Pancreas (tissue), 10 donors: Measurements from ENCODE around the gene GATAD2A. TPM values are rescaled to one million over a fixed set of nuclear protein-coding genes. Genes with fewer than 3 reads are reported as not detected.

Experiments
- ATAC-seq, 4 donors: fragments of 200-7000 bp; cut with Tn5 transposase; one replicate each; pipeline versions ENCODE4 v1.8.0 to v1.9.1; 2020; ENCODE audit warnings: mild to moderate bottlenecking in 4 of 4, moderate library complexity in 4 of 4
- DNase-seq, 6 donors: peaks; one replicate each; pipeline ENCODE4 v3.0.0-alpha.2; 2020
- FAIRE-seq: peaks from 2 replicates; lab custom pipeline; 2012; peaks lifted over from hg19 to GRCh38; lab: Jason Lieb, UNC
- H3K27ac ChIP-seq, 4 donors: fragments of 200-600 bp; sonication (generic); 1 replicate in 3 of 4; 2 replicates in 1 of 4; pipeline versions ENCODE4 v1.5.0 to v1.8.0; 2020
- H3K27me3 ChIP-seq, 4 donors: fragments of 200-600 bp; one replicate each; pipeline ENCODE4 v1.8.0; 2021
- H3K36me3 ChIP-seq, 3 donors: fragments of 200-600 bp; sonication (generic) in 1 of 3; one replicate each; pipeline versions ENCODE4 v1.5.0 to v1.8.0; 2020 to 2021
- H3K4me1 ChIP-seq, 3 donors: fragments of 200-600 bp; one replicate each; pipeline ENCODE4 v1.8.0; 2021
- H3K4me3 ChIP-seq, 4 donors: fragments of 200-600 bp; sonication (generic) in 2 of 4; one replicate each; pipeline versions ENCODE4 v1.5.0 to v1.8.0; 2020 to 2021
- H3K9me3 ChIP-seq, 4 donors: fragments of 200-600 bp; one replicate each; pipeline ENCODE4 v1.8.0; 2021
- WGBS, 2 donors: extraction: QIAGEN DNeasy Blood & Tissue Kit; methylation state at CpG; one replicate each; pipeline ENCODE4 v1.1.7; 2013; 5-methylcytosine and 5-hydroxymethylcytosine counted together
- intact Hi-C, 3 donors: fragments of 100-400 bp; cut with DNase I; formaldehyde crosslinking; loops; one replicate each; pipeline versions ENCODE4 v1.11.1 to v1.14.2; 2022
- polyA plus RNA-seq, 2 donors: library from polyadenylated mRNA; stranded (reverse); fragments of 200-250 nt; gene quantifications; one replicate each; pipeline ENCODE4 v1.2.3, GENCODE V29; 2013
- total RNA-seq, 6 donors: library from RNA; stranded (reverse); fragmentation: NEBNext Ultra II Directional in 4 of 6; extraction: Animal tissue kit (Norgen Biotek cat#: 25700) in 4 of 6; gene quantifications; one replicate each; pipeline versions ENCODE4 v1.2.1 to v1.2.4, GENCODE V29; 2021 to 2023
- TF ChIP-seq, protein P1 (sequence below), 4 donors: fragments of 200-600 bp; sonication (generic) in 3 of 4; IDR thresholded peaks; one replicate each; pipeline versions ENCODE4 v1.5.0 to v1.8.0; 2021; ENCODE audit warnings: antibody characterized with exemption in 4 of 4
- donor health status: healthy with polysubstance abuse.
- donor health status: DM: no; HTN: no; CAD: no; lungs with moderate emphysema.
- donor health status: DM: no; HTN: no; CAD: no.
- donor health status: control.
- donor health status: control.
- donor health status: Bipolar disorder and iron deficiency.
- donor health status: DM: yes; HTN: yes; CAD: no.
- donor health status: DM: no; HTN: no; CAD: no.
- donor health status: DM: no; HTN: no; CAD: no.
- donor health status: DM: yes; HTN: yes; CAD: no.

Gene GATAD2A
- total and polyA plus RNA-seq, 8 donors: 11.9 to 51.8 (median 36.7) TPM

GRCh38 chr19:19417628-19418245, 12.3 kb downstream of the GATAD2A start:
- peak in 3 of 4 donors; percentile 15 to 64 (median 36) for ATAC-seq
- no peak overlapping the region for H3K4me3 ChIP-seq
- no peaks in the 10 kb centered on the region for H3K27me3 ChIP-seq
- intact Hi-C loops: no loop called here
- H3K36me3 ChIP-seq: no peaks in the 10 kb centered on the region
- TF ChIP-seq, protein P1, sequence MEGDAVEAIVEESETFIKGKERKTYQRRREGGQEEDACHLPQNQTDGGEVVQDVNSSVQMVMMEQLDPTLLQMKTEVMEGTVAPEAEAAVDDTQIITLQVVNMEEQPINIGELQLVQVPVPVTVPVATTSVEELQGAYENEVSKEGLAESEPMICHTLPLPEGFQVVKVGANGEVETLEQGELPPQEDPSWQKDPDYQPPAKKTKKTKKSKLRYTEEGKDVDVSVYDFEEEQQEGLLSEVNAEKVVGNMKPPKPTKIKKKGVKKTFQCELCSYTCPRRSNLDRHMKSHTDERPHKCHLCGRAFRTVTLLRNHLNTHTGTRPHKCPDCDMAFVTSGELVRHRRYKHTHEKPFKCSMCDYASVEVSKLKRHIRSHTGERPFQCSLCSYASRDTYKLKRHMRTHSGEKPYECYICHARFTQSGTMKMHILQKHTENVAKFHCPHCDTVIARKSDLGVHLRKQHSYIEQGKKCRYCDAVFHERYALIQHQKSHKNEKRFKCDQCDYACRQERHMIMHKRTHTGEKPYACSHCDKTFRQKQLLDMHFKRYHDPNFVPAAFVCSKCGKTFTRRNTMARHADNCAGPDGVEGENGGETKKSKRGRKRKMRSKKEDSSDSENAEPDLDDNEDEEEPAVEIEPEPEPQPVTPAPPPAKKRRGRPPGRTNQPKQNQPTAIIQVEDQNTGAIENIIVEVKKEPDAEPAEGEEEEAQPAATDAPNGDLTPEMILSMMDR (IDR thresholded peaks at IDR 0.05): no peak
- WGBS, 2 donors: 54 to 62% methylated on average over 10 of the region's 10 CpGs
- no peak for DNase-seq
- H3K27ac ChIP-seq: no peak overlapping the region
- peaks cover 0 to 11% (median 6%) of the 10 kb centered on the region in 3 donors for H3K4me1 ChIP-seq
- no peak for FAIRE-seq
- H3K9me3 ChIP-seq: no peaks in the 10 kb centered on the region

- no peaks in the 10 kb centered on the region for H3K27me3 ChIP-seq
- ATAC-seq (peak in 2 of 4 donors; percentile 17 to 28), DNase-seq (no peak), FAIRE-seq (no peak)
- H3K36me3 ChIP-seq: no peaks in the 10 kb centered on the region
- H3K9me3 ChIP-seq: no peaks in the 10 kb centered on the region
- no peak overlapping the region for H3K27ac ChIP-seq
- peaks cover 0 to 12% (median 11%) of the 10 kb centered on the region in 3 donors for H3K4me1 ChIP-seq
- intact Hi-C loops: no loop called here
- H3K4me3 ChIP-seq: no peak overlapping the region
- TF ChIP-seq, protein P1 (IDR thresholded peaks at IDR 0.05): no peak
- 87 to 91% methylated on average over 8 of the region's 8 CpGs for WGBS, 2 donors
Measured at GRCh38 chr19:19418555-19419260, 13.2 kb downstream of the GATAD2A start.

DNA sequence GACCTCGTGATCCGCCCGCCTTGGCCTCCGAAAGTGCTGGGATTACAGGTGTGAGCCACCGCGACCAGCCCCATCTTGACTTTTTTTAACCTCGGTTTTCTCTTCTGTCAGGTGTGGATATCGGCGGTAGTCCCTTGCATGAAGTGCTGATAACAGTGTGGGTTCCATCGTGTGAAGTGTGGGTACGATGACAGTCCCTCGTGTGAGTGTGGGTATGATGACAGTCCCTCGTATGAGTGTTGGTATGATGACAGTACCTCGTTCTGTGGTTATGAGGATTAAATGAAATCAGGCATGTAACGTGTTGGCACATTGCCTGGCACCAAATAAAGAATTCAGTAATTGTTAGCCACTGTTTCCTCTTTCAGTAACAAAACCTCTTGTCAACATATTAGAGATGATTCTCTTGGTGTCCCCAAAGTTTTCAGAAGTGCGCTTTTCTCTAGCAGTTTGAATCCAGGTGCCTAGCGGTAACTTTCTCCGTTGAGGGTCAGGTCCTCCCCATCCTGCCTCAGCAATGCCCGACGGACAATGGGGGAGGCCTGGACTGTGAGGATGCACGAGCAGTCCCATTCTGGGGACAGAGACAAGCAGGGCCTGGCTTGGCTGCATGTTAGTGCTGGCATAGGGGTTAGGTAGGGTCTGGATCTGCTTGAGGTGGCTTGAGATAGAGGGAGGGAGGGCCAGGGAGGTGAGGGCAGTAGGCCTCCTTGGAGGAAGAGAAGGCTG, 15.3 kb downstream of the GATAD2A start:
- FAIRE-seq (no peak), DNase-seq (no peak), ATAC-seq (no peak)
- no peaks in the 10 kb centered on the region for H3K36me3 ChIP-seq
- H3K4me3 ChIP-seq: no peak overlapping the region
- H3K9me3 ChIP-seq: no peaks in the 10 kb centered on the region
- no peaks in the 10 kb centered on the region for H3K27me3 ChIP-seq
- WGBS, 2 donors: 83 to 86% methylated on average over 21 of the region's 21 CpGs
- intact Hi-C loops: no loop called here
- H3K4me1 ChIP-seq: peaks cover 0 to 12% (median 11%) of the 10 kb centered on the region in 3 donors
- TF ChIP-seq, protein P1 (IDR thresholded peaks at IDR 0.05): no peak
- H3K27ac ChIP-seq: no peak overlapping the region

- 87 to 89% methylated on average over 9 of the region's 9 CpGs for WGBS, 2 donors
- FAIRE-seq: no peak
- H3K27ac ChIP-seq: no peak overlapping the region
- no peak for ATAC-seq
- peaks cover 0 to 12% (median 11%) of the 10 kb centered on the region in 3 donors for H3K4me1 ChIP-seq
- no peaks in the 10 kb centered on the region for H3K9me3 ChIP-seq
- no peak for DNase-seq
- no peaks in the 10 kb centered on the region for H3K36me3 ChIP-seq
- H3K4me3 ChIP-seq: no peak overlapping the region
- no peaks in the 10 kb centered on the region for H3K27me3 ChIP-seq
- TF ChIP-seq, protein P1 (IDR thresholded peaks at IDR 0.05): no peak
- intact Hi-C loops: no loop called here
Measured at GRCh38 chr19:19421299-19421696, 15.8 kb downstream of the GATAD2A start.
